Mesothelial cell of epicardium (in vitro differentiated cells): ENCODE data around the gene R3HDM4. TPM values are rescaled to one million over a fixed set of nuclear protein-coding genes. Genes with fewer than 3 reads are reported as not detected.

Experiments
- DNase-seq, 2 experiments: peaks; one replicate each; pipeline ENCODE4 v3.0.0; 2021; ENCODE audit warnings: low spot score in 2 of 2; ENCODE audit not compliant: unreplicated experiment in 2 of 2
- H3K27ac Mint-ChIP-seq: 2 replicates; pipeline ENCODE4 v1.8.0; 2021; ENCODE audit warnings: mixed read lengths
- H3K27me3 Mint-ChIP-seq: 2 replicates; pipeline ENCODE4 v1.8.0; 2021; ENCODE audit warnings: low read depth, mixed read lengths
- H3K36me3 Mint-ChIP-seq: 2 replicates; pipeline ENCODE4 v1.8.0; 2021; ENCODE audit warnings: mixed read lengths
- H3K4me1 Mint-ChIP-seq: 2 replicates; pipeline ENCODE4 v1.8.0; 2021; ENCODE audit warnings: mixed read lengths
- H3K4me3 Mint-ChIP-seq: 2 replicates; pipeline ENCODE4 v1.8.0; 2021; ENCODE audit warnings: mild to moderate bottlenecking, moderate library complexity, mixed read lengths
- H3K9me3 Mint-ChIP-seq: 2 replicates; pipeline ENCODE4 v1.8.0; 2021; ENCODE audit warnings: mixed read lengths
- CTCF ChIP-seq: fragments of 200-600 bp; sonication (generic); IDR thresholded peaks from one replicate; pipeline ENCODE4 v1.5.0; 2021; ENCODE audit warnings: antibody characterized with exemption; ENCODE audit not compliant: unreplicated experiment
- total RNA-seq: library from RNA; stranded (reverse); gene quantifications from 3 replicates; pipeline ENCODE4 v1.2.1, GENCODE V29; 2021

R3HDM4 gene
- total RNA-seq, 1 donor from 2014 or later = 50.5 TPM

- TF ChIP-seq CTCF = no peak
- Mint-ChIP-seq H3K4me3 (peak overlapping the region; percentile 6), H3K36me3 (no peaks in the 10 kb centered on the region), H3K27me3 (peaks cover 37% of the 10 kb centered on the region), H3K27ac (no peak overlapping the region), H3K4me1 (peaks cover 11% of the 10 kb centered on the region), H3K9me3 (no peaks in the 10 kb centered on the region)
- no peak for DNase-seq
Measured at GRCh38 chr19:919199-920050, 6.4 kb upstream of the R3HDM4 start.

DNA sequence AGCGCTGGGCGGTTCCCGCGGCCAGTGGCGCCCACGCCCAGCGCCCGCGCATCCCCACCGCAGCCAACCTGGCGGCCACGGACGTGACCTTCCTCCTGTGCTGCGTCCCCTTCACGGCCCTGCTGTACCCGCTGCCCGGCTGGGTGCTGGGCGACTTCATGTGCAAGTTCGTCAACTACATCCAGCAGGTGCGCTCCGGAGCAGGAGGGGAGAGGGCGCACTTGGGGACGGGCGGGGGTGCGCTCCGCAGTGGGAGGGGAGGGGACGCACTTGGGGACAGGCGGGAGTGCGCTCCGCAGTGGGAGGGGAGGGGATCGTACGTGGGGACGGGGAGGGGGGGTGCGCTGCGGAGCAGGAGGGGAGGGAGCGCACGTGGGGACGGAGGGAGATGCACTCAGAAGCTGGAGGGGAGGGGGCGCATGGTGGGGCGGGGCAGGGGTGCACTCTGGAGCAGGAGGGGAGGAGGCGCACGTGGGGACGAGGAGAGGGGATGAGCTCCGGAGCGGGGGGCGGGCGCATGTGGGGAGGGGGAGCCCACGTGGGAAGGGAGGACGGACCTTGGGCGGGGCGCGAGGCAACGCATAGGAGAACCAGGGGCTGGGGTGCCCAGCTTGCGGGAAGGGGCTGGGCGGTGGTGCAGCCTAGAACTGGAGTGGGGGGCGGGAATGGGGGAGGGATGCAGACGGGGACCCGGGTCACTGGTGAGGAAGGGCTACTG, 5.6 kb upstream of the R3HDM4 start:
- DNase-seq = no peak
- TF ChIP-seq CTCF = no peak
- Mint-ChIP-seq H3K4me3 (no peak overlapping the region), H3K9me3 (no peaks in the 10 kb centered on the region), H3K36me3 (no peaks in the 10 kb centered on the region), H3K27me3 (peaks cover 37% of the 10 kb centered on the region), H3K4me1 (peaks cover 12% of the 10 kb centered on the region), H3K27ac (no peak overlapping the region)

GRCh38 chr19:918152-918437, 5.1 kb upstream of the R3HDM4 start:
- Mint-ChIP-seq H3K9me3 (no peaks in the 10 kb centered on the region), H3K36me3 (no peaks in the 10 kb centered on the region), H3K27ac (no peak overlapping the region), H3K4me3 (peak overlapping the region; percentile 59), H3K4me1 (peaks cover 10% of the 10 kb centered on the region), H3K27me3 (peaks cover 37% of the 10 kb centered on the region)
- DNase-seq = no peak
- no peak for TF ChIP-seq CTCF

GRCh38 chr19:917323-918151, 4.5 kb upstream of the R3HDM4 start, which contains the start of gene KISS1R:
TSS of gene KISS1R (plus strand) at chr19:917333. CDS start at chr19:917503, 170 bp downstream.
- Mint-ChIP-seq H3K27ac (no peak within 1 kb of the TSS), H3K4me1 (peaks cover 10% of the 10 kb centered on the region), H3K27me3 (peaks cover 37% of the 10 kb centered on the region), H3K36me3 (no peaks in the 10 kb centered on the region), H3K4me3 (peak within 1 kb of the TSS; percentile 59), H3K9me3 (no peaks in the 10 kb centered on the region)
- no peak for DNase-seq
- TF ChIP-seq CTCF = no peak

GRCh38 chr19:916645-917322, 3.8 kb upstream of the R3HDM4 start:
- Mint-ChIP-seq H3K9me3 (no peaks in the 10 kb centered on the region), H3K4me1 (peaks cover 7% of the 10 kb centered on the region), H3K36me3 (no peaks in the 10 kb centered on the region), H3K27me3 (peaks cover 36% of the 10 kb centered on the region), H3K4me3 (peak overlapping the region; percentile 26), H3K27ac (no peak overlapping the region)
- DNase-seq = no peak
- no peak for TF ChIP-seq CTCF
